SU-DHL-6 (cell line): Measurements from ENCODE around the gene KDM2A.

Source experiments
- CTCF ChIP-seq: fragments of 200-600 bp; sonication (generic); IDR thresholded peaks from one replicate; pipeline ENCODE4 v1.5.1; 2017; ENCODE audit warnings: antibody characterized with exemption, mild to moderate bottlenecking, low read length, moderate library complexity; ENCODE audit not compliant: insufficient read depth, poor library complexity, severe bottlenecking
- EZH2phosphoT487 ChIP-seq: fragments of 200-600 bp; sonication (generic), shearing (Covaris generic); conservative IDR thresholded peaks from 2 replicates; pipeline ENCODE4 v1.6.1; 2018; ENCODE audit warnings: mild to moderate bottlenecking, antibody characterized with exemption, low read length, moderate library complexity, mixed read lengths

- TF ChIP-seq CTCF (no peak), EZH2phosphoT487 (no peak)
These were observed 137.5 kb downstream of the KDM2A start for GRCh38 chr11:67256477-67257135.
